MCF 10A (cell line): ENCODE results near the gene CEP83. TPM values are rescaled to one million over a fixed set of nuclear protein-coding genes. Genes with fewer than 3 reads are reported as not detected.
"Not testable (repeated sequence)": the region's sequence is repeated elsewhere in the genome, so short reads cannot be mapped to it uniquely, and the experiment has no call there.

Experiments
- BruUV-seq: library from RNA; stranded (reverse); fragments of 400-500 nt; replicated peaks from 2 replicates; lab custom pipeline; 2021; lab: Mats Ljungman, UMichigan
- CTCF ChIA-PET: fragments of 300-600 bp; sonication (Branson Sonifier 250); formaldehyde crosslinking; extraction: SDS; loops from one replicate; lab custom pipeline; 2021; ENCODE audit warnings: antibody characterized with exemption, inconsistent platforms; lab: Yijun Ruan, JAX
- POLR2A ChIA-PET: fragments of 300-600, 350-650 bp; sonication (Branson Sonifier 250); formaldehyde crosslinking; extraction: SDS; loops from one replicate; lab custom pipeline; 2020; ENCODE audit warnings: antibody characterized with exemption, inconsistent platforms; lab: Yijun Ruan, JAX
- DNase-seq: peaks from one replicate; pipeline ENCODE4 v3.0.0-alpha.2; 2018; ENCODE audit not compliant: unreplicated experiment
- H3K27ac Mint-ChIP-seq: one replicate; pipeline ENCODE4 v1.8.0; 2022; ENCODE audit warnings: mild to moderate bottlenecking, low read depth, mixed read lengths; ENCODE audit not compliant: unreplicated experiment
- H3K27me3 Mint-ChIP-seq: one replicate; pipeline ENCODE4 v1.8.0; 2022; ENCODE audit warnings: mixed read lengths; ENCODE audit not compliant: insufficient read depth, unreplicated experiment
- H3K36me3 Mint-ChIP-seq: one replicate; pipeline ENCODE4 v1.8.0; 2022; ENCODE audit warnings: mild to moderate bottlenecking, moderate library complexity, mixed read lengths; ENCODE audit not compliant: insufficient read depth, unreplicated experiment
- H3K4me1 Mint-ChIP-seq: one replicate; pipeline ENCODE4 v1.8.0; 2022; ENCODE audit warnings: mixed read lengths; ENCODE audit not compliant: insufficient read depth, unreplicated experiment
- H3K4me3 Mint-ChIP-seq: one replicate; pipeline ENCODE4 v1.8.0; 2022; ENCODE audit warnings: mild to moderate bottlenecking, moderate library complexity, mixed read lengths; ENCODE audit not compliant: unreplicated experiment
- H3K9me3 Mint-ChIP-seq: one replicate; pipeline ENCODE4 v1.8.0; 2022; ENCODE audit warnings: mixed read lengths; ENCODE audit not compliant: unreplicated experiment
- intact Hi-C: fragments of 100-400 bp; cut with micrococcal nuclease; formaldehyde crosslinking; loops from 2 replicates; pipeline ENCODE4 v1.14.1; 2022
- total RNA-seq: library from RNA; stranded (reverse); gene quantifications from 2 replicates; pipeline ENCODE4 v1.2.3, GENCODE V29; 2022
- TF ChIP-seq, protein P1 (sequence below): fragments of 200-600 bp; IDR thresholded peaks from one replicate; pipeline ENCODE4 v1.8.0; 2022; ENCODE audit warnings: antibody characterized with exemption, mild to moderate bottlenecking; ENCODE audit not compliant: unreplicated experiment

Gene CEP83
- total RNA-seq, 1 experiment from 2014 or later, result 28.1 TPM

DNA sequence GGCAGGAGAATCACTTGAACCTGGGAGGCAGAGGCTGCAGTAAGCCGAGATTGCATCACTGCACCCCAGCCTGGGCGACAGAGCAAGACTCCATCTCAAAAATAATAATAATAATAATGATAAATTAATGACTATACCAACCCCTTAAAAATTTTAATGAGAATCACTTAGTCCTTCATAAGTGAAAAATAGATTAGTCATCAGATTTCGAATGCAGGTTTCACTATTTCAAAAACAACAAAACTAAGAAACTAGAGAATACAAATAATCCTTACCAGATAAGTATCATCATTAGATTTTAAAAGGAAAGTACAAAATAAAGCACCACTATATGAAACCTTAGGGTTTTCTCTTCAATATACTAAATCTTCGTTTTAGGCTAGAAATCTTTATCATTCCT lies 62.3 kb downstream of the CEP83 start:
- POLR2A ChIA-PET, result no interaction called here
- Mint-ChIP-seq H3K4me1 (no peaks in the 10 kb centered on the region), H3K36me3 (peaks cover 17% of the 10 kb centered on the region), H3K9me3 (no peaks in the 10 kb centered on the region), H3K27ac (no peak overlapping the region), H3K4me3 (no peak overlapping the region), H3K27me3 (no peaks in the 10 kb centered on the region)
- DNase-seq, result no peak
- intact Hi-C loops, result no loop called here
- CTCF ChIA-PET, result no interaction called here
- BruUV-seq, result no TSS peak
- TF ChIP-seq, protein P1, sequence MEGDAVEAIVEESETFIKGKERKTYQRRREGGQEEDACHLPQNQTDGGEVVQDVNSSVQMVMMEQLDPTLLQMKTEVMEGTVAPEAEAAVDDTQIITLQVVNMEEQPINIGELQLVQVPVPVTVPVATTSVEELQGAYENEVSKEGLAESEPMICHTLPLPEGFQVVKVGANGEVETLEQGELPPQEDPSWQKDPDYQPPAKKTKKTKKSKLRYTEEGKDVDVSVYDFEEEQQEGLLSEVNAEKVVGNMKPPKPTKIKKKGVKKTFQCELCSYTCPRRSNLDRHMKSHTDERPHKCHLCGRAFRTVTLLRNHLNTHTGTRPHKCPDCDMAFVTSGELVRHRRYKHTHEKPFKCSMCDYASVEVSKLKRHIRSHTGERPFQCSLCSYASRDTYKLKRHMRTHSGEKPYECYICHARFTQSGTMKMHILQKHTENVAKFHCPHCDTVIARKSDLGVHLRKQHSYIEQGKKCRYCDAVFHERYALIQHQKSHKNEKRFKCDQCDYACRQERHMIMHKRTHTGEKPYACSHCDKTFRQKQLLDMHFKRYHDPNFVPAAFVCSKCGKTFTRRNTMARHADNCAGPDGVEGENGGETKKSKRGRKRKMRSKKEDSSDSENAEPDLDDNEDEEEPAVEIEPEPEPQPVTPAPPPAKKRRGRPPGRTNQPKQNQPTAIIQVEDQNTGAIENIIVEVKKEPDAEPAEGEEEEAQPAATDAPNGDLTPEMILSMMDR, result no peak

GRCh38 chr12:94396014-94396413 lies 63.7 kb downstream of the CEP83 start:
- POLR2A ChIA-PET, intact Hi-C loops, H3K27ac Mint-ChIP-seq, H3K4me1 Mint-ChIP-seq, CTCF ChIA-PET, DNase-seq, H3K27me3 Mint-ChIP-seq, BruUV-seq, H3K9me3 Mint-ChIP-seq, H3K4me3 Mint-ChIP-seq: not testable (repeated sequence)
- H3K36me3 Mint-ChIP-seq, result peaks cover 13% of the 10 kb centered on the region

GRCh38 chr12:94390130-94390485 lies 69.6 kb downstream of the CEP83 start:
- H3K4me1 Mint-ChIP-seq, result no peaks in the 10 kb centered on the region
- DNase-seq, result no peak
- H3K9me3 Mint-ChIP-seq, result peaks cover 11% of the 10 kb centered on the region
- H3K27ac Mint-ChIP-seq, result no peak overlapping the region
- H3K4me3 Mint-ChIP-seq, result no peak overlapping the region
- TF ChIP-seq, protein P1, result no peak
- no TSS peak for BruUV-seq
- H3K36me3 Mint-ChIP-seq, result peaks cover 5% of the 10 kb centered on the region
- H3K27me3 Mint-ChIP-seq, result no peaks in the 10 kb centered on the region
- POLR2A ChIA-PET, result interaction anchor here (0.7 kb wide), 1 partner anchor 79 kb away, joined by 3 read pairs; no protein-coding TSS in a partner anchor
- CTCF ChIA-PET, result no interaction called here
- intact Hi-C loops, result no loop called here

GRCh38 chr12:94389482-94390129 lies 70.1 kb downstream of the CEP83 start:
- peaks cover 15% of the 10 kb centered on the region for H3K9me3 Mint-ChIP-seq
- POLR2A ChIA-PET, result interaction anchor here (0.7 kb wide), 1 partner anchor 80 kb away, joined by 3 read pairs; no protein-coding TSS in a partner anchor
- CTCF ChIA-PET, H3K4me3 Mint-ChIP-seq, H3K27me3 Mint-ChIP-seq, intact Hi-C loops, H3K4me1 Mint-ChIP-seq, BruUV-seq, H3K36me3 Mint-ChIP-seq, H3K27ac Mint-ChIP-seq, DNase-seq: not testable (repeated sequence)

DNA sequence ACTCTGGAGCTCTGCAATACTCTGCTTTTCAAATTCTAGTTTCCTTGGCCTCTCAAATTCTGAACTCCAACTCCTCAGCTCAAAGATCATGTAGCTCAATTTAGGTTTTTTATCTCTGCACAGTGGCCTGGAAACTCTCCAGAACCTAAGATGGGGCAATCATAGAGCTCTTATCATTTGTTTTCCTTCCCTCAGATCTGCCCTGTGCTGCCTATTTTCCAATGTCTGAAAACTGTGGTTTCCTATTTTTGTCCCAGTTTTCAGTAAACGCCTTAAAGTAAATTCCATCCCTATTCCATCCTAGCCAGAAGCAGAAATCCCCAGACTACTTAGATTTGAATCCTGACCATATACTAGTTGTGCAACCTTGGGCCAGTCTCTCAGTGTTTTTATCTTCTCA lies 73.2 kb downstream of the CEP83 start:
- ChIA-PET CTCF (no interaction called here), POLR2A (interaction anchor here (0.7 kb wide), 1 partner anchor 229 kb away, joined by 3 read pairs; no protein-coding TSS in a partner anchor)
- no peak for DNase-seq
- Mint-ChIP-seq H3K27ac (no peak overlapping the region), H3K4me1 (no peaks in the 10 kb centered on the region), H3K36me3 (peaks cover 5% of the 10 kb centered on the region), H3K9me3 (peaks cover 19% of the 10 kb centered on the region), H3K4me3 (no peak overlapping the region), H3K27me3 (no peaks in the 10 kb centered on the region)
- intact Hi-C loops, result no loop called here
- no TSS peak for BruUV-seq
- TF ChIP-seq, protein P1, result no peak
